SK-N-MC (cell line): ENCODE measurements around the gene TRAPPC12.

Experiments
- DNase-seq: peaks from one replicate; pipeline ENCODE4 v3.0.0-alpha.2; 2011; ENCODE audit warnings: low read depth, low spot score
- H3K27ac ChIP-seq: fragments of 200-600 bp; sonication (generic); 2 replicates; pipeline ENCODE4 v1.5.1; 2016; ENCODE audit warnings: mixed run types
- H3K36me3 ChIP-seq: fragments of 200-600 bp; sonication (generic); 2 replicates; pipeline ENCODE4 v1.6.1; 2017; ENCODE audit warnings: antibody characterized with exemption, low read length, mixed read lengths; ENCODE audit not compliant: insufficient read depth
- H3K4me3 ChIP-seq: fragments of 200-600 bp; sonication (generic); 2 replicates; pipeline ENCODE4 v1.5.1; 2016
- H3K9ac ChIP-seq: fragments of 200-600 bp; sonication (generic); 2 replicates; pipeline ENCODE4 v1.8.0; 2017; ENCODE audit warnings: mixed run types, mixed read lengths; ENCODE audit not compliant: insufficient read length
- H3K9me3 ChIP-seq: fragments of 200-600 bp; sonication (generic); 2 replicates; pipeline ENCODE4 v1.6.1; 2017; ENCODE audit warnings: low read depth, mild to moderate bottlenecking, antibody characterized with exemption, low read length, moderate library complexity, mixed read lengths
- EZH2 ChIP-seq: fragments of 200-600 bp; sonication (generic); IDR thresholded peaks from one replicate; pipeline ENCODE4 v1.6.1; 2017; ENCODE audit warnings: antibody characterized with exemption
- FOXP2 ChIP-seq: optimal IDR thresholded peaks from 2 replicates; pipeline ENCODE3; 2011; ENCODE audit warnings: mild to moderate bottlenecking, moderate library complexity; ENCODE audit not compliant: insufficient read depth; ENCODE audit errors: extremely low read length, control extremely low read depth
- POLR2AphosphoS5 ChIP-seq: IDR thresholded peaks from 2 replicates; pipeline ENCODE4 v1.6.1; 2012; ENCODE audit warnings: mild to moderate bottlenecking, low read depth, low read length, borderline replicate concordance

The TRAPPC12 gene

DNA sequence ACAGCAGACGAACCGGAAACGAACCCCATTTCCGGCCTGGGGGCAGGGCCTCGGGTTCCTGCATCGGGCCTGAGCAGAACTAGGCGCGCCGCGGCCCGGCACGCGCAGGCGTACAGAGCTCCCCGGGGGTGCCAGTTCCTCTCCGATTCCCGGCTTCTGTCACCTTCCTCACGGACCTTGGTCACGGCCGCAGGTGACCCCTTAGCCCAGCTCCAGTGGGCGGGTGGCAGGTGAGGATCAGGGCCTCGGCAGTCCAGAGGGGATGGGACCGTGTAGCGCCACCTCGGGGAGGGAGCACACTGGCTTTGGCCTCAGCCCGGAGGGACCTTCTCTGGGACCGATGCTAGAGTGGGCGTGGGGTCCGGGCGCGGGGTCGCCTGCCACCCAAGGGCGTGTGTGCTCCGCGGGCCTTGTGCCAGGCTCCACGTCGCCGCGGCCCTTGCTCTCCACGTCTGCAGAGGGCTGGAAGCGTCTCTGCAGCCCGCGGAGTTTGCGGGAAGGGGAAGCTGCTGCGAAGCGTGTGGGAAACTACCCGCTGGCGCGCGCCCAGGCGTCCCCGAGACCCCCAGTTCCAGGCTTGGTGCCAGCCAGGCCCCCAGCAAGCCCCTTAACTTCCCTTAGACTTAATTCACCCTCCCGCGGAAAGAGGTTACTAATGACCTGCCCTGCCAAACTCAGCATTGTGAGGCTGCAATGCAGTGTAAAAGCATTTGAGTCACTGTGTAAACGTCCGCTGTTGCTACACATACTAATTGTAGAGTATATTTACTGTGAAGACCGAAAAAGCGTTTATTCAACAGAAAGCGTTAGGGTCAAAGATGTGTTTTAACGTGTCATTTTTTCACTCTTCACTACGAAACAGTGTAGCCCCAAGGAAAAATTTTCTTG lies at the start of gene TRAPPC12:
TRAPPC12 (plus strand) TSS at position 48 of the 888 bp plus-strand sequence. CDS start 7,930 bp downstream, outside the sequence.
- no peak for DNase-seq
- peak within 1 kb of the TSS; percentile 97 for H3K4me3 ChIP-seq
- peak within 1 kb of the TSS; percentile 92 for H3K9ac ChIP-seq
- peak; percentile 93 for TF ChIP-seq POLR2AphosphoS5
- TF ChIP-seq FOXP2: peak; percentile 80
- no peak for TF ChIP-seq EZH2
- H3K27ac ChIP-seq: no peak within 1 kb of the TSS; the same call in 1 of the 2 replicates
- no peaks in the 10 kb centered on the region for H3K9me3 ChIP-seq
- H3K36me3 ChIP-seq: peaks cover 15% of the 10 kb centered on the region; the same call in 1 of the 2 replicates

DNA sequence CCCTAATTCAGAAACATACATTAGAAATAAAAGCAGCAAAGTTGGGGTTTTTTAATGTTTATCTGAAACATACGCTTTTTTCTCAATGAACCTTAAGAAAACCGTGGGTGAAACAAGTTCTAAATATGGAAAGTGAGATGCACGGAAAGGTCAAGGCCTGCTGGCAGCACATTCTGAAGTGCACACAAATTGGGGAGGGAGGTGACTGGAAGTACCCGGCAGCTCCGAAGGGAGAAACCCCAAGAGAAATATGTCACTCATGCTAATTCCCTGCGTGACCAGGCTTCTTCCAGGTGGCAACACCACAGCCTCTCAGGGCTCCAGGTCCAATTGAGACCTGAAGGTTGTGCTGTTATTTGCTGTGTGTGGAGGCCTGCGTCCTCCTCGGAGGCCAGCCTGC lies 47.4 kb upstream of the TRAPPC12 start:
- Histone ChIP-seq H3K9me3 (no peaks in the 10 kb centered on the region), H3K27ac (no peak overlapping the region), H3K9ac (no peak overlapping the region), H3K36me3 (peaks cover 10% of the 10 kb centered on the region; the same call in 1 of the 2 replicates), H3K4me3 (no peak overlapping the region)
- no peak for DNase-seq
- no peak for TF ChIP-seq POLR2AphosphoS5
- no peak for TF ChIP-seq FOXP2
- TF ChIP-seq EZH2: no peak

DNA sequence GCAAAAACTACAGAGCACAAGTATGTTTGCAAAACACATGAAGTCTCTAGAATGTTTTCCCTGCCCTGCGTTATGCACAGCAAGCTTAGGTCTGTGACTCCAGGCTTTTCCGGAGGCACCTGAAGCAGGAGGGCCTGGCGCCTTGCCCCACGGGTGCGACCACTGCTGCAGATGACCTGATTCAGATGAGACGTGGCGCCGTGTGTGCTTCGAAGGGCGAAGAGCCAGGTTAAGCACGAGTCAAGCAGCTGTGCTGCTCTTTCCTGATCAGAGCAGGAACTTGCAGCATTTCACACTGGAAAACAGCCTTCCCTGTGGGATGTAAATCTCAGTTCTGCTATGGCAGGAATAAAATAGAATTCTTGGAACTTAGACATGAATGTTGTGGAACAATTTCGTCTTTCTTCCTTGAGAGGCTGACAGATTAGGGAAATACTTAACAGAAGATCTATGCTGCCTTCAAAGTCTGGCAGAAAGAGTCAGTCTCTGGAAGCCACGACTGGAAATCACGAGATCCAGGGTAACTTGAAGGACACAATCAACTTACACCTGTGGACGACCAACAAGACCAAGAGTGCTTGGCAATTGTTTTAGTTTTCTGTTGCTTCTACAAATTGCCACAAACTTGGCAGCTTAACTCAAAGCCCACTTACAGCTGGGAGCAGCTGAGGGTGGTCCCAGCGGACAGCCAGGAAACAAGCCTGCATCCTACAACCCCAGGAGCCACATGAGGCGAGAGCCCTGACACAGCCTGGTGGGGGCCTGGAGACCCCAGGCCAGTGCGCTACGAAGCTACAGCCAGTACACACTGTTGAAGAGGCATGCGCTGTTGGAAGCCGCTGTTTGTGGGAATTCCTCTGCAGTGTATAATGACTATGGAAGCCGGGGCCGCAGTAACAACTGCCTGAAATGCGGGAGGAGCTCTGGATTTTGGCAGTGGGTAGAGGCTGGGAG lies 44.8 kb upstream of the TRAPPC12 start:
- H3K36me3 ChIP-seq: peaks cover 10% of the 10 kb centered on the region; the same call in 1 of the 2 replicates

DNA sequence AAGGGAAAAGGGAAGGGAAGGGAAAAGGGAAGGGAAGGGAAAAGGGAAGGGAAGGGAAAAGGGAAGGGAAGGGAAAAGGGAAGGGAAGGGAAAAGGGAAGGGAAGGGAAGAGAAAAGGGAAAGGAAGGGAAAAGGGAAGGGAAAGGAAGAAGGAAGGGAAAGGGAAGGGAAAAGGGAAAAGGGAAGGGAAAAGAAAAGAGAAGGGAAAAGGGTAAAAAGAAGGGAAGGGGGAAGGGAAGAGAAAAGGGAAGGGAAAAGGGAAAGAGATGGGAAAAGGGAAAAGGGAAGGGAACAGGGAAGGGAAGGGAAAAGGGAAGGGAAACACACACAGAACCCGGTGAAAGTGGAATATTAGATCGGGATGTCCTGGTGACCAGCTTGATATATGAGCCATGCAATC lies 42.6 kb upstream of the TRAPPC12 start:
- H3K4me3 ChIP-seq: no peak overlapping the region
- H3K36me3 ChIP-seq: peaks cover 10% of the 10 kb centered on the region; the same call in 1 of the 2 replicates
- no peak for TF ChIP-seq EZH2
- H3K9ac ChIP-seq: no peak overlapping the region
- no peak overlapping the region for H3K27ac ChIP-seq
- DNase-seq: no peak
- no peaks in the 10 kb centered on the region for H3K9me3 ChIP-seq

More for the DNA sequence above, 44.8 kb upstream of the TRAPPC12 start:
- no peak for DNase-seq
- Histone ChIP-seq H3K9me3 (no peaks in the 10 kb centered on the region), H3K9ac (no peak overlapping the region), H3K27ac (no peak overlapping the region), H3K4me3 (no peak overlapping the region)
- TF ChIP-seq POLR2AphosphoS5 (no peak), EZH2 (no peak), FOXP2 (no peak)

DNA sequence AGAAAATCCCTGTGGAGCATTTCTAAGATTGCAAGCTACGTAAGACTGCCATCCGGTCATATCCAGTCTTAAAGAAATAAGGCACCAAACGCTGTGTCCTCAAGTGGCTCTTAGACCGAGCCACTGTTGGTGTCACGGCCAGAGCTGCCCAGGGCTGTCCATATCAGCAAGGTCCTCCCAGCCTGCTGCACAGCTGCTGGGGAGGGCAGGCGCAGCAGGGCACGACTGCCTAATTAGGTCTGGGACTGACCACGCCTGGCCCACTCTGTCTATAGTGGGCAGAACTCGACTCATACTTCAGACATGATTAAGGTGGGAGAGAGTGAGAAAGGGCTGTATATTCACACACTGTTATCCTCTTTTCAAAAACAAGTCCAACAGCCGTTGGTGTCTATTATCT lies 41.2 kb upstream of the TRAPPC12 start:
- H3K27ac ChIP-seq: no peak overlapping the region
- no peak for DNase-seq
- no peak for TF ChIP-seq FOXP2
- TF ChIP-seq EZH2: no peak
- no peak for TF ChIP-seq POLR2AphosphoS5
- H3K4me3 ChIP-seq: no peak overlapping the region
- peaks cover 10% of the 10 kb centered on the region; the same call in 1 of the 2 replicates for H3K36me3 ChIP-seq
- no peaks in the 10 kb centered on the region for H3K9me3 ChIP-seq
- H3K9ac ChIP-seq: no peak overlapping the region

DNA sequence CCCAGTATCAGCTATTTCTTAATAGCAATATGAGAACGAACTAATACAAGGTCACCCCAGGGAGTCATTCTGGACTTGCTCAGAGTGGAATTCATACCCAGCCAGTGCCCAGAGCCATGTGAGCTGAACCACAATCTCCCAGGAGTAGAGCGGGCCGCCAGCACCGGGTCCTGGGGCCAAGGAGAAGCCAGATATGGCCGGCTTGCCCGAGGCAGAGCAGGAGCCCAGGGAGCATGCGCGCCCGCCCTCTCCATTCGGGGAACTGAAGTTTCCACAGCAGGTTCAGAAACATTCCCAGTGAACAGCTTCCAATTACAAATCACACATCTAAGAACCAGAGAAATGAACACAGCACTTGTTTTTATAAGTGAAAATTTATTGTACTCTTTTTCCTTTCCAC lies 39.4 kb upstream of the TRAPPC12 start:
- TF ChIP-seq POLR2AphosphoS5: no peak
- no peak for TF ChIP-seq EZH2
- TF ChIP-seq FOXP2: no peak

DNA sequence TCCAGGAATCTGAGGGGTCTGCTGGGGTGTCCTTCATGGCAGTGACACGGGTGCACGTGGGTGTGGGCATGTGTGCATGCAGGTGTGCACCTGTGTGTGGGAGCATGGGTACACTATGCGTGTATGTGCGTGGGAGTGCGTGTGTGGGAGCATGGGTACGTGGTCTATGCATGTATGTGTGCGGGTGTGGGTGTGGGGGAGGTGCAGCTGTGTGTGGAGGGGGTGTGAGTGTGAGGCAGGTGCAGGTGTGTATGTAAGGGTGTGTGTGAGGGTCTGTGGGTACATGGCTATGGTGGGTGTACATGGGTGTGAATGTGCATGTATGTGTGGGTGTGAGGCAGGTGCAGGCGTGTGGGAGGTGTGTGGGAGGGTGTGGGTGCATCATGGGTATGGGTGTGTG lies 38.2 kb upstream of the TRAPPC12 start:
- Histone ChIP-seq H3K4me3 (no peak overlapping the region), H3K9ac (no peak overlapping the region), H3K36me3 (no peaks in the 10 kb centered on the region), H3K27ac (no peak overlapping the region), H3K9me3 (no peaks in the 10 kb centered on the region)
- TF ChIP-seq FOXP2 (no peak), POLR2AphosphoS5 (no peak), EZH2 (no peak)
- no peak for DNase-seq

More for the DNA sequence above, 39.4 kb upstream of the TRAPPC12 start:
- H3K4me3 ChIP-seq: no peak overlapping the region
- no peak overlapping the region for H3K27ac ChIP-seq
- no peak overlapping the region for H3K9ac ChIP-seq
- H3K36me3 ChIP-seq: peaks cover 7% of the 10 kb centered on the region; the same call in 1 of the 2 replicates
- no peaks in the 10 kb centered on the region for H3K9me3 ChIP-seq
- no peak for DNase-seq

DNA sequence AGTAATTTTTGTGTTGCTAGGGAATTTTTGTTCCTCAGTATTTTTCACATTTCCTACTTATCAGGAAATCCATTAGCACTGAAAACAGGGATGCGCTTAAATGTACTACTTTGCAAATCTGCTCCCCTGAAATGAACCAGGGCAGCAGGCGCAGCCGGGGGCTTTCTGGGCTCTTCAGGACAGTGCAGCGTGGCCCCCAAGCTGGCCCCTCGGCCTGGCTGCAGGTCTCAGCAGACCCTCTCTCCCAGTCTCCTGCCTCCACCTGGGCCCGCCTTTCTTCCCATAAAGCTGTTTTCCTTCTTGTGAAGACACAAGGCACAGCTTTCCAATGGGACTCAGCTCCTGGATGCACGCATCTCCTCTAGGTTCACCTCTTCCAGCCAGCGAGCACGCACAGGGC lies 37.2 kb upstream of the TRAPPC12 start:
- H3K27ac ChIP-seq: no peak overlapping the region
- H3K36me3 ChIP-seq: no peaks in the 10 kb centered on the region; the same call in 1 of the 2 replicates
- no peaks in the 10 kb centered on the region for H3K9me3 ChIP-seq
- no peak overlapping the region for H3K4me3 ChIP-seq
- DNase-seq: no peak
- TF ChIP-seq FOXP2 (no peak), EZH2 (no peak), POLR2AphosphoS5 (no peak)
- no peak overlapping the region for H3K9ac ChIP-seq
